CD4-positive, alpha-beta T cell treated with Interferon alpha-2 for 1 hour (primary cell): ENCODE data around the gene OR2F2.

ENCODE experiments used
- DNase-seq, 2 donors: peaks; one replicate each; pipeline ENCODE4 v3.0.0-alpha.2; 2020 to 2022

The OR2F2 gene

DNA sequence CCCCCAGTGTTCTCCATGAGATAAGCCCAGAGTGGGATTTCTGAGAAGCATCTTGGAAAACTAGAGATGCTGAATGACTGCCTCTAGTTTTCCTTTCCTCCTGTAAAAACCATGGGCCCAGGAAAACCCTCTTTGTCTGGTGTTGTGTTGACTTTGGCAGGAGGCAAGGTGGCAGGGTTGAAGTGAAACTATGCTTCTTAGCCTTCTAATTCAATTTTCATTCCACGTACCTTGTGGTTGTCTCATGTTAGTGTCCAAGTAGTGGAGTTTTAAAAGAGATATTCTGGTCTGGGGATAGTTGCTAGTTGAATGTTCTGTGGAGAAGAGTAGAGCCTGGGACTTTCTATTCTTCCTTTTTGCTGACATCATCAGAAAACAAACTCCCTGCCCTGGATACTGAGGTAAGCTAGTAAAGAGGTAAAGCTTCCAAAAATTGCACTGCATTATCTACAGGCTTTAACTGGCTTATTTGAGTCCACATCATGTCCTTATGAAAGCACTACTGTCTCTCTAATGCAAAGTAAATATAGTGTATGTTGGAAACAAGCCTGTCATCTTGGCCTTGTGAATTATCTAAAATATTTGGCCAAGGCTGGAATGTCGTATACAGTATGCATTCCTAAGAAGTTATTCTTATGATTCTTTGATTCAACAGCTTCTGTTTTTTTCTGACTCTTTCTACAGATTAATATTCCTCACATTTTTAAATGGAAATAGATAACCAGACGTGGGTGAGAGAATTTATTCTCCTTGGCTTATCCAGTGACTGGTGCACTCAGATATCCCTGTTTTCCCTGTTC lies at the start of gene OR2F2:
OR2F2 (plus strand) TSS at position 708 of the 800 bp plus-strand sequence; CDS start at position 708, 0 bp downstream.
- DNase-seq: no peak

DNA sequence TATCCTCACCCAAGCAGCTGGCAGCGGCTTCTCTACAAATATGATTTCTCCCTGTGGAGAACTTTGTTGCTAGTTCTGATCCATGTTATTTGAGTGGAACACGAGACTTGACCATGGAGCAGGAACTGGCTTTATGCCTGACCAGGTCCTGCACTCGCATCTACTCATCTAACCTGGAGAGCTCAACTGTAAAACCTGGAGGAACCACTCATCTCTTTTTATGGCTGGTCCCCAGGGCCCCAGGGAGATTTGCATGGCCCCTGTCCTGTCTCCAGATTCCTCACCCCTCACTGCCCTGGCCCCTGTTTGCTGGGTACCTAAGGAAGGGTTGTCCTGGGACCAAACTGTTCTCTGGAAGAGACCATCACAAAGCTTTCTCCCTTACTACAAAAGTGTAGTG lies 49.1 kb upstream of the OR2F2 start:
- no peak for DNase-seq

DNA sequence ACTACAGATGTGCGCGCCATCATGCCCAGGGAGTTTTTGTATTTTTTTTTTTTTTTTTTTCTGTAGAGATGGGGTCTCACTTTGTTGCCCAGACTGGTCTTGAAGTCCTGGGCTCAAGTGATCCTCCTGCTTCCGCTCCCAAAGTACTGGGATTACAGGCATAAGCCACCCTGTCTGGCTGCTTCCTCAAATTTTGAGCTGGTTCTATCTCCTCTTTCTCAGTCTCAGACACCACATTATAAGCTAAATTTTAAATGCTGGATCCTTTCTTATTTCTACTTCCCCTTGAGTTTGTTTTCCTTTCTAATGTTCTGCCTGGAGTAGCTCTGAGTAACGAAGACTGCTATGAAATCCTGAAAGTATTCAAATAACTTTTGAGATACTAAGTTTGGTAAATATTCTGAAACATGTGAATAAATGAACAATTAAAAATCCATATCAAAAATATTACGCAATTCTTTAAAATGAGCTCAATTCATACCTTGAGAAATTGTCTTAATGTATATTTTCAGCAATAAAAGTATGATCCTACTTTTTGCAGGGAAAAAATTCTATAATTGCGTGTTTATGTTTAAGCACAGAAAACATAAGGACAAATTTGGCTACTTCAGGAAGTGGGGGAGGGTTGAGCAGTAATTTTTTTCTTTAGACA lies 48.1 kb upstream of the OR2F2 start:
- DNase-seq: no peak

- no peak for DNase-seq
These were observed 46.0 kb upstream of the OR2F2 start for GRCh38 chr7:143889068-143889467.

GRCh38 chr7:143890558-143890957 lies 44.5 kb upstream of the OR2F2 start:
- no peak for DNase-seq

- DNase-seq: no peak
These were observed 43.6 kb upstream of the OR2F2 start for GRCh38 chr7:143891457-143891856.

DNA sequence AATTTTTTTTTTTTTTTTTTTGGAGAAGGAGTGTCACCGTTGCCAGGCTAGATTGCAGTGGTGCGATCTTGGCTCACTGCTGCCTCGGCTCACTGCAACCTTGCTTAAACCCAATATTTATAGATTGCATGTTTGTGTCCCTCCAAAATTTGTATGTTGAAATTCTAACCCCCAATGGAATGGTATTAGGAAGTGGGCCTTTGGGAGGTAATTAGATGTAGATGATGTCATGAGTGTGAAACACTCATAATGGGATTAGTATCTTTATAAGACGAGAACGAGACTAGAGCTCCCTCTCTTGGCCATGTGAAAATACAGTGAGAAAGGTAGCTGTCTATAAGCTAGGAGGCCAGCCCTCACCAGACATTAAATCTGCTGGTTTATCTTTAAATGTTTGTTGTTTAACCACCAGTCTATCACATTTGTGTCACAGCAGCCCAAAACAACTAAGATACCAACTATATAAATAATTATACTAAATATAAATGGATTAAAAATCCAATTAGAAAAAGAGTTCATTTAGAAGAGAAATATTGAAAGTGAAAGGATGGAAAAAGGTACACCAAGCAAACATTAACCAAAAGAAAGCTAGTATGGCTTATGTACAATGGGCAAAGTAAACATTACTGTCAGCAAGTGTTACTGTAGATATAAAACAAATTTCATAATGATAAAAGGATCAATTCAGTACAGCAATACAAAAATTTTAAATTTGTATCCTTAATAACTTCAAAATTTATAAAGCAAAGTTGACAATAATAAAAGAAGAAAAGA lies 42.3 kb upstream of the OR2F2 start:
- peak in 1 of 2 donors; percentile 59 for DNase-seq

GRCh38 chr7:143896667-143897066 lies 38.4 kb upstream of the OR2F2 start:
- no peak for DNase-seq

DNA sequence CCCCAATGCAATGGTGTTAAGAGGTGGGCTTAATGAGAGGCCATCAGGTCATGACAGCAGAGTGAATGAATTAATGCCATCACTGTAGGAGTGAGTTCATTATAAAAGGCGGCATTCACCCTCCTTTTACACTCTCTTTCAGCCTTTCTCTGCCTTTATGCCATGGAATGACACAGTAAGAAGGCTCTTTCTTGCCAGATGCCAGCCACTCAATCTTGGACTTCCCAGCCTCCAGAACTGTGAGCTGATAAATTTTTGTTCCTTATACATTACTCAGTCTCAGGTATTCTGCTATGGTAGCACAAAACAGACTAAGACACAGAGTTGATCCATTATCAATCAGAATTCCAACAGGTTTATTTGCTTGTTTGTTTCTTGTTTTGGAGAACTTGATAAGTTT lies 36.2 kb upstream of the OR2F2 start:
- DNase-seq: no peak

DNA sequence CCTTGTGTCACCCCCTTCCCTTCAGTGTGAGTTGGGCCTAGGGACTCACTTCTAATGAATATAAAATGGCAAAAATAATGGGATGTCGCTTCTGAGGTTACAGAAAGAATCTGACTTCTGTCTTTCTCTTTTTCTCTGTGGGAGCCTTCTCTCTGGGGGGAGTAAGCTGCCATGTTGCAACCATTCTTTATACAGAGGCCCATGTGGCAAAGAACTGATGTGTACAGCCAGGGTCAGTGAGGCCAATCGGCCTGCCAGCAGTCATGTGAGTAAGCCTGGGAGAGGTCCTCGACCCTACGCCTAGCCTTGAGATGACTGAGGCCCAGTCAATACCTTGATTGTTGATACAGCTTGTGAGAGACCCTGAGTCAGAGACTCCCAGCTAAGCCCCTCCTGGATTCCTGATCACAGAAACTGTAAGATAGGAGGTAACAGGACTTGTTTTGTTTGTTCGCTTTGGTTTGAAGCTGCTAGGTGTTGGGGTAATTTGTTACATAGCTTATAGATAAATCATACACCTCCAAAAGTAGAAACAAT lies 34.7 kb upstream of the OR2F2 start:
- no peak for DNase-seq

GRCh38 chr7:143901332-143901667 lies 33.7 kb upstream of the OR2F2 start:
- DNase-seq: no peak

DNA sequence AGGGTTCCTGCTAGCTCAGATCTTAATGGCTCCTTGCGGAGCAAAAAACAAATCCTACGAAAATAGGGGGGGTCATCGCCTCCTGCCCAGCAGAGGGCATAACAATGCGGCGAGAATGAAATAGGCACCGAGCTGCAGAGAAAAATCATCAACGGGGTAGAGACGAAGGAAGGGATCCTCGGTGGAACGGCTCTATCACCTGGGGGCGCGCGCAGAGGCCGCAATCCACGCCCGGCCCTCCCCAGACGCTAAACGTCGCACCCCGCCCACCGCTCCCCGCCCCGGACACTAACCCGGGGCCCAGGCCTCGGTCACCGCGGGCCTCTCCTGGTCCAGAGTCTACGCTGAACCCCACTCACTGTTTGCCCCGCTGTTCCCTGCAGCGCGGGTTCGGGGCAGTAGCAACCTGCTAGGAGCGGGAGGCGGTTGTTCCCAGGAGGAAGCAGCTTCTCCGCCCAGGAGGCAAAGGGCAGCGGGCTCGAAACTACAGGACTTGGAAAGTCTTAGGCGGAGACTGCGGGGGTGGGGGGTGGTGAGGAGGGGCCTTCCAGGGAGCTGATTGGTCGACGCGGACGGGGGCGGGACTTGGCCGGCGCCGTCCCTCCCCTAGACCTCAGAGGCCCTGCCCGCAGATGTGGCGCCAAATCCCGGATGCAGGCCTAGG lies 33.2 kb upstream of the OR2F2 start, which contains the start of gene TCAF1:
TCAF1 (minus strand) TSS at position 509 of the 664 bp plus-strand sequence. CDS start 25,568 bp downstream, outside the sequence.
- peak; percentile 88 to 91 for DNase-seq

GRCh38 chr7:143902332-143902899 lies 32.6 kb upstream of the OR2F2 start:
- peak in 1 of 2 donors; percentile 11 for DNase-seq

GRCh38 chr7:143905509-143905908 lies 29.5 kb upstream of the OR2F2 start:
- no peak for DNase-seq

GRCh38 chr7:143906151-143906550 lies 28.9 kb upstream of the OR2F2 start:
- DNase-seq: no peak

DNA sequence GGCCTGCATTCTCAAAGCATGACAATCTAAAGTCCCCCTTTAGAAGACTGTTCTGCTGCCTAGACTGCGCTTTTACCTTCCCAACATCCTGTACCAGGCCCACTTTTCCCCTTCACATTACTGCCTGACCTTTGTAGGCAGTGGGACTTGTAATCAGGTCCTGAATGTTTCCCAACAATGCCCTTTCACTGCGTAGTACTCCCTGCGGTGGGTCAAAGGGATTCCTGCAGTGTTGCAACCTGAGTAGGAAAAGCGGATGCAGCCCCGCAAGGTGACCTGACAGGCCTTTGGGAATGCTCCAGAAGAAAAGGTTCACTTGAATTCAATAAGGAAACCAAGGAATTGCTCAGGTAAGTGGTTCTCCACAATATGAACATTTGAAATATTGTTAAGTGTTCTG lies 28.1 kb upstream of the OR2F2 start:
- DNase-seq: no peak

DNA sequence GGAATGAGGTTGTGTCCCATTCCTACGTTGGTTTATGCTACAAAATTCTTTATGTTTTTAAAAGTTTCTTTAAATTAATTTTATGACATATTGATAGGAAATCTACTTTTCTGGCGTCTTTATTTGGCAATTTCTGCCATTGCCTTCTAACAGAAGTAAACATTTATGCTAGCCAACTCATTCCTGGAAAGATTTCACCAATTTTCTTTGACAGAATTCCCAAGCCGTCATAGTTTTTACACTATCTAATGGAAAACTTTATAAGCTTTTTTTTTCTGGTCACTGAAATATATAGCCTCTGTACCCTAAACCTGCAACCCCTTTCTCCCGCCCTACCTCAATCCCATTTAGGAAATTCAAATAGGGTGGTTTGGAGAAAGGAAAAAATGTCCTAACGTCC lies 26.9 kb upstream of the OR2F2 start:
- no peak for DNase-seq

GRCh38 chr7:143909863-143910262 lies 25.2 kb upstream of the OR2F2 start:
- DNase-seq: no peak

DNA sequence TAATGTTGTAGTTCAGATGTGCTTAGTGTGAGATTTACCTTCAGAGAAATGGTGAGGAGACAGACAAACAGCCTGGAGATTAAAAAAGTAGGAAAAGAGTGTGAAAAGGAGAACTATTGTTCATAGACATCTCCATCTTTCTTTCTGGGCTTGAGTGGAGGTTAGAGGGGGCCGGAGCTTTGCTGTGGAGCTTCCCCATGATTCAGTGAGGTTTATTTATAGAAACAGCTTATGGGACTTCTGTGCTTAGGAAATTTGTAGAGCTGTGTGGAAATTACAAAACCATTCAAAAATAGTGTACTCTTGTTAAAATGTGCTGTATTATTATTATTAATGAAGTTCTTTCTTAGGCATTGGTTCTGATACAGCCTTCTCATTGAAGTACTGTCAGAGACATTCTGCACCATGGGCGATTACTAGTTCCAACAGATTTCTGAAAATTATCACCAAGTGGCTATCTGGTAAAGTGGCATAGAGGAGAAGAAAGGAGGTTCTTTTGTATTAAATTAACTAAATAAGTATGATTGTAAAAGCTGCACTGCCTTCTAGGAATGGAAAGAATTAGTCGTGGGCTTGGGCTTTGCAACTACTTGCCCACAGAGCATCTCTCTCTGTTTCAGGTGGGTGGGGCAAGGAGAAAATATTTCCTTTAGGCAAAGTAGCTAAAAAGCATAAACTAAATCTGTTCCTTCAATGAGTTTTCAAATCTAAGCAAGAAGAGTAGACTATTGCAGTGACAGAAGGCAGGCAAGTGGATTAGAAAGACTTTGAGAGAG lies 24.4 kb upstream of the OR2F2 start:
- no peak for DNase-seq

DNA sequence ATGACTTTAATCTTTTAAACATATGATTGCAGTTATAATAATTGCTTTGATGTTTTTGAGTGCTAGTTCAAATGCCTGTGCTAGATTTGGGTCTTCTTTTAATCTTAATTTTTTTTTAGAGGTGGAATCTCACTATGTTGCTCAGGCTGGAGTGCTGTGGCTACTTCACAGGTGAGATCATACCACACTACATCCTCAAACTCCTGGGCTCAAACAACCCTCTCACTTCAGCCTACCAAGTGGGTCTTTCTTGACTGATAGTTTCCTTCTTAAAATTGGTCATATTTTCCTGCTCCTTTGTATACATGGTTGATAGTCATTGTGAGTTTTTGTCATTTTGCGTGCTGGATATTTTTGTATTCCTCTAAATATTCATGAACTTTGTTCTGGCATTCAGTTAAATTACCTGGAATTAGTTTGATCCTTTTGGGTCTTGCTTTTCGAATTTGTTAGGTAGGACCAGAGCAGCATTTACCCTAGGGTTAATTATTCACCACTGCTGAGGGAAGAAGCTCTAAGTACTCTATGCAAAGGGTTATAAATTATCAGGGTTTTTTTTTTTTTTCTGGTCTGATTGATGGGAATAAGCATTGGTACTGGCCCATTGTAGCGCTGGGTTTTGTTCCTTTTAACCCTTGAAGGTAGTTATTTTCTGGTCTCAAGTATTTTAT lies 21.0 kb upstream of the OR2F2 start:
- DNase-seq: no peak
